ENCODE data around the gene CA10.

The CA10 gene

GRCh38 chr17:51676691-51677487 lies 481.6 kb downstream of the CA10 start:
- DNase-seq (ENCODE audit: low spot score), result no peak

- DNase-seq (ENCODE audit: low spot score), result no peak
Measured at GRCh38 chr17:51674579-51675255, 483.8 kb downstream of the CA10 start.

GRCh38 chr17:51673070-51673469 lies 485.4 kb downstream of the CA10 start:
- DNase-seq (ENCODE audit: low spot score), result no peak

GRCh38 chr17:51672065-51672464 lies 486.4 kb downstream of the CA10 start:
- no peak for DNase-seq (ENCODE audit: low spot score)

DNA sequence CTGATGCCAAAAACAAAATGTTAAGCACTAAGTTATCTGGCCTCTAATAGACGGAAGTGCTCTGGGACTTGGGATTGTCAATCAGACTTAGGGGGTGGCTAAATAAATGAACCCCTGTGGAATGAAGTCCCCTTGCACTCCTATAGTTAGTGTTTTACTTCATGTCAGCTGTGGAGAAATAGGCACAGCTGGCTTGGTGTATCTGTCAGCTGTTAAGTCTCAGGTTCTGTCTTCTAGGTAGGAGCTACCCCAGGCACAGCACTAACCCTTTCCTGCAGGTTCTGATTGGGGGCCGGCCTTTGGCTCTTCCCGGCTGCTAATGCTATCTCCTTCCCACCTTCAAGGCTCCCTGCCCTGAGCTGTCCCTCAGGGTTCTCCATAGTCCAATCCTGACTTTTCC lies 487.6 kb downstream of the CA10 start:
- DNase-seq (ENCODE audit: low spot score), result no peak

- no peak for DNase-seq (ENCODE audit: low spot score)
Measured at GRCh38 chr17:51668963-51669246, 489.6 kb downstream of the CA10 start.

- no peak for DNase-seq (ENCODE audit: low spot score)
Measured at GRCh38 chr17:51668155-51668962, 490.2 kb downstream of the CA10 start.

DNA sequence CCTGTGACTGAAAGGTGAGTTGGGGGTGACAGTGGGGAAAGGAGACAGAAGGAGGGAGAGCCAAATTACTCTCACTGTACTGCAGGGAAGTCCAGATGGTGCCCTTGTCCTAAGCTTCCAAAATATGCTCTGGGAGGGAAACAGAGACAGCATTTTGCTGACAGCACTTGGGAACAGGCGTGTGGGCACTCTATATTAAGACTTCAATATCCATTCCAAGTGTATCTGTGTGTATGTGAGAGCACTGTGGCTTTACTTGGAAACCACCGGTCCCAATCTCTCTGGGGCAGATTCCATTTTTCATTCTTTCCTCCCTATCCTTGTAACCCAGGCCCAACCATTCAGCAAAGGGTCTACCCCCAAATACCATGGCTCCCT lies 490.8 kb downstream of the CA10 start:
- DNase-seq (ENCODE audit: low spot score), result peak; percentile 87

GRCh38 chr17:51666971-51667705 lies 491.4 kb downstream of the CA10 start:
- DNase-seq (ENCODE audit: low spot score), result no peak

- DNase-seq (ENCODE audit: low spot score), result no peak
Measured at GRCh38 chr17:51662204-51663056, 496.1 kb downstream of the CA10 start.

- DNase-seq (ENCODE audit: low spot score), result no peak
Measured at GRCh38 chr17:51661403-51661802, 497.1 kb downstream of the CA10 start.

- DNase-seq (ENCODE audit: low spot score), result no peak
Measured at GRCh38 chr17:51660266-51660665, 498.2 kb downstream of the CA10 start.

GRCh38 chr17:51657224-51657623 lies 501.3 kb downstream of the CA10 start:
- DNase-seq (ENCODE audit: low spot score), result no peak

DNA sequence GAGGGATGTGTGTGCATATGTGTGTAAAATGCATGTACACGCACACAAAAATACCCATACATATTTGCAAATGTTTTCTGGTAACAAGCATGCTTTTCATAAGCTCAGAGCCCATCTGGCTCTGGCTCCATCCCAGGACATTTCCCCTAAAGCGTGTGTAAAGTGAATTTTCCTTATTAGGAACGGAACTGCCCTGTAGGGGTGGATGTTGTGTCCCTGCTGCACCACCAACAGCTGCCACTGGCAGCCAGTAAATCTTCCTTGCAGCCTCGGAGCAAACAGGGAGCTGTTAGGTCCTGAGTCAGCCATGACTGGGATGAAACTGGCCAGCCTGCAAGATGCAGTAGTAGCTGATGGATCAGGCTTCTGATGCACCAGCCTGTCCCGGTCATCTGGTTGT lies 504.6 kb downstream of the CA10 start:
- DNase-seq (ENCODE audit: low spot score), result peak; percentile 57

- no peak for DNase-seq (ENCODE audit: low spot score)
Measured at GRCh38 chr17:51652529-51652928, 506.0 kb downstream of the CA10 start.

DNA sequence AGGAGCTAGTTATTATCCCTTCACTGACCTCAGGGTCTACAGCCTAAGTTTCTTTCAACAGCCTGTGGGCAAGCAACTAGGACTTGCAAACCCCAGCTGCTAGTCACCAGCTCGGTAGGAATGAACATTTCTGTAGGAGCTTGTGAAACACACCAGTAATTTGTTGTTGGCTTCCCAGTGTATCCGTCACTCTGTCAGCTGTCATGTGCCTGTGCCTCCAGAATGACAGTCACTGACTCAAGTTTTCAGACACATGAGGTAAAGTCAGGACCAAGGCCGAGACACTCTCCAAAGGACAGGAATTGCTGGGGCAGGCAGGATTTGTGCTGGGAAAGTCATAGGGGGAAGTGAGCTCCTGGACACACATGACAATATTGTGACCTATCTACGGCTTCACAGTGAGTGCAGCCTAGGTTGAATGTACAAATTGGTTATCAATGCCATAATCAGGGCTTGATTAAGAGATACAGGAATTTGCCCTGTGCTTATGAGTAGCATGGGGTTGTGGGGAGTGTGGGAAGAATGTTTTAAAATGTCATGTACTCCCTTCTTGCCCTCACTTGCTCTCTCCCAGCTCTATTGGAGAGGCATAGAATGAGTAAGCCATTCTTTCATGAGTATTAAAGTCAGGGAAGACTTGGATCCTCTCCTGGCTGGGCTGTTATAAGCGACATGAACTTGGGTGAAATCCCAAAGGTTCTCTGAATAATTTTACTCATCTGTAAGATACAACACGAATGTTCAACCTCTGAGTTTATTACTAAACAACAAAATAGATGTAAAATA lies 506.8 kb downstream of the CA10 start:
- no peak for DNase-seq (ENCODE audit: low spot score)

DNA sequence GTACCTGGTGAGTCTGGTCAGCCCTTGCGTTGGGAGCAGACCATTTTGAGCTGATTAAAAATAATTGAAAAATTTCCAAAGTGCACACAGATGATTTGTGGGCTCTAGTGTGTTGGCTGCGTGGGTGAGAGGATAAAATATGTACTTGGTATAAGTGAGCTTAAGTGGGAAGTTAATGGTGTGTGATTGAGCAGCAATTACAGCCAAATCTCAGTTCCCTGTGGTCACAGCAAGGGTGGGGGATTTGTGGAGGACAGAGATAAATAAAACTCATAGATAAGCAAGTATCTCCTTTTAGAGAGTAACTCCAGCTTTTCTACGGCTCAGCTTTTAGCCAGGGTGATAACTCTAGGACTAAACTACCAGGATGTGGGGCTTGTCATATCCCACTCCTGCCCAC lies 507.7 kb downstream of the CA10 start:
- no peak for DNase-seq (ENCODE audit: low spot score)

- peak; percentile 79 for DNase-seq (ENCODE audit: low spot score)
Measured at GRCh38 chr17:51650202-51650601, 508.3 kb downstream of the CA10 start.

GRCh38 chr17:51647826-51648225 lies 510.7 kb downstream of the CA10 start:
- no peak for DNase-seq (ENCODE audit: low spot score)

GRCh38 chr17:51647067-51647466 lies 511.4 kb downstream of the CA10 start:
- no peak for DNase-seq (ENCODE audit: low spot score)

DNA sequence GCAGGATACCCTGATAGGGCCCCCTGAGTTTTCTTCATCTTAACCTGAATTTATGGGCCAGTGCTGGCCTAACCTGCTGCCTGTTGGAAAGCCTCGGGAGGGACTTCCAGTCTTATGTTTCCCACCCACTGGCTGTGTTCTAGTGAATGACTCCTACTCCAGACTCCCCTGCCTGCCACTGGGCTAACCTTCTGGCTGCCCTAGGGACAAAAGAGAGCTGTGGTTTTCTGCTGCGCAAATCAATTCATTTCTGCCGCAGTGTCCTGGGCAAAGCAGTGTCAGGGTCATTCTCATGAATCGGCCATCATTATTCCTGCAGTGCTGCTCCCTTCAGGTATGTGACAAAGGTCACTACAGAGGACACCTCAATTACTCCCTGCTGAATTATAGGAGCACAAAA lies 512.0 kb downstream of the CA10 start:
- no peak for DNase-seq (ENCODE audit: low spot score)
